Uterus (tissue), 2 donors: ENCODE data around the gene CLCA2.

Source experiments
- POLR2A ChIP-seq, 2 donors: fragments of 450-650 bp; IDR thresholded peaks; one replicate each; pipeline ENCODE4 v1.6.1; 2016; ENCODE audit warnings: antibody characterized with exemption in 2 of 2, mild to moderate bottlenecking in 1 of 2, moderate library complexity in 1 of 2
- TF ChIP-seq, protein P1 (sequence below), 4 experiments: fragments of 200-600 bp in 2 of 4; fragments of 450-650 bp in 2 of 4; sonication (generic) in 2 of 4; IDR thresholded peaks; one replicate each; pipeline ENCODE4 v1.5.1; 2016 to 2019; ENCODE audit warnings: antibody characterized with exemption in 4 of 4, mild to moderate bottlenecking in 2 of 4, moderate library complexity in 1 of 4

GRCh38 chr1:86410879-86411278 lies 13.1 kb upstream of the CLCA2 start:
- TF ChIP-seq POLR2A (IDR thresholded peaks at IDR 0.05), result no peak
- TF ChIP-seq, protein P1, sequence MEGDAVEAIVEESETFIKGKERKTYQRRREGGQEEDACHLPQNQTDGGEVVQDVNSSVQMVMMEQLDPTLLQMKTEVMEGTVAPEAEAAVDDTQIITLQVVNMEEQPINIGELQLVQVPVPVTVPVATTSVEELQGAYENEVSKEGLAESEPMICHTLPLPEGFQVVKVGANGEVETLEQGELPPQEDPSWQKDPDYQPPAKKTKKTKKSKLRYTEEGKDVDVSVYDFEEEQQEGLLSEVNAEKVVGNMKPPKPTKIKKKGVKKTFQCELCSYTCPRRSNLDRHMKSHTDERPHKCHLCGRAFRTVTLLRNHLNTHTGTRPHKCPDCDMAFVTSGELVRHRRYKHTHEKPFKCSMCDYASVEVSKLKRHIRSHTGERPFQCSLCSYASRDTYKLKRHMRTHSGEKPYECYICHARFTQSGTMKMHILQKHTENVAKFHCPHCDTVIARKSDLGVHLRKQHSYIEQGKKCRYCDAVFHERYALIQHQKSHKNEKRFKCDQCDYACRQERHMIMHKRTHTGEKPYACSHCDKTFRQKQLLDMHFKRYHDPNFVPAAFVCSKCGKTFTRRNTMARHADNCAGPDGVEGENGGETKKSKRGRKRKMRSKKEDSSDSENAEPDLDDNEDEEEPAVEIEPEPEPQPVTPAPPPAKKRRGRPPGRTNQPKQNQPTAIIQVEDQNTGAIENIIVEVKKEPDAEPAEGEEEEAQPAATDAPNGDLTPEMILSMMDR (IDR thresholded peaks at IDR 0.05), result no peak
